ENCODE measurements around the gene AOPEP. TPM values are rescaled to one million over a fixed set of nuclear protein-coding genes. Genes with fewer than 3 reads are reported as not detected.

The AOPEP gene
- total and polyA plus RNA-seq, 10 donors, result 14.8 to 86.1 (median 51.3) TPM

DNA sequence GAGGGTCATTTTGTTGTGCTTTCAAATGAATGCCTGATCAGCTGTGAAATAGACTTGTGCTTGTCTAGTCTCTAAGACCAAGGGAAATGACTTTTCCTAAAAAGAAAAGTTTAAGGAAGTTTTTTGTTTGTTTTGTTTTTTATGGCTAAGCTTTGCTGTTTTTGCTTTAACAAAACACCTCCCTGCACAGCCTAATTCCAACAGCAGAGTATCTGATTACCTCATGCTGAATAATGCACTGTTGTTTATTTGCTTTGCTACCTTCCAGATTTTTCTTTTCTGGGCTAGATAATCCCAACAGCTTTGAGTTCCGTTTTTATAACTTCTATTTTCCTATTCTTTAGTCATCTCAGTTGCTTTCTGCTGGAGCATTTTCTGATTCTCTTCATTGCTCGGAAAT lies 95.8 kb downstream of the AOPEP start:
- H3K27me3 ChIP-seq (replicated peaks in 1 of 7), result no peaks in the 10 kb centered on the region
- H3K27ac ChIP-seq, result no peak overlapping the region
- H3K9me3 ChIP-seq, result no peaks in the 10 kb centered on the region
- no peak for DNase-seq
- intact Hi-C loops (cut with DNase I; ENCODE audit: low total_unique reads), result no loop called here
- no peak overlapping the region for H3K4me3 ChIP-seq
- TF ChIP-seq, protein P1, sequence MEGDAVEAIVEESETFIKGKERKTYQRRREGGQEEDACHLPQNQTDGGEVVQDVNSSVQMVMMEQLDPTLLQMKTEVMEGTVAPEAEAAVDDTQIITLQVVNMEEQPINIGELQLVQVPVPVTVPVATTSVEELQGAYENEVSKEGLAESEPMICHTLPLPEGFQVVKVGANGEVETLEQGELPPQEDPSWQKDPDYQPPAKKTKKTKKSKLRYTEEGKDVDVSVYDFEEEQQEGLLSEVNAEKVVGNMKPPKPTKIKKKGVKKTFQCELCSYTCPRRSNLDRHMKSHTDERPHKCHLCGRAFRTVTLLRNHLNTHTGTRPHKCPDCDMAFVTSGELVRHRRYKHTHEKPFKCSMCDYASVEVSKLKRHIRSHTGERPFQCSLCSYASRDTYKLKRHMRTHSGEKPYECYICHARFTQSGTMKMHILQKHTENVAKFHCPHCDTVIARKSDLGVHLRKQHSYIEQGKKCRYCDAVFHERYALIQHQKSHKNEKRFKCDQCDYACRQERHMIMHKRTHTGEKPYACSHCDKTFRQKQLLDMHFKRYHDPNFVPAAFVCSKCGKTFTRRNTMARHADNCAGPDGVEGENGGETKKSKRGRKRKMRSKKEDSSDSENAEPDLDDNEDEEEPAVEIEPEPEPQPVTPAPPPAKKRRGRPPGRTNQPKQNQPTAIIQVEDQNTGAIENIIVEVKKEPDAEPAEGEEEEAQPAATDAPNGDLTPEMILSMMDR (IDR thresholded peaks at IDR 0.05 in 8 of 11, conservative IDR thresholded peaks at IDR 0.05 in 3 of 11), result no peak
- TF ChIP-seq POLR2AphosphoS5 (IDR thresholded peaks at IDR 0.05) (no peak), POLR2A (IDR thresholded peaks at IDR 0.05) (no peak)
- WGBS, 5 donors, result 93 to 98% (median 95%) methylated on average over 2 of the region's 2 CpGs
- peaks cover 0 to 17% (median 0%) of the 10 kb centered on the region in 6 donors for H3K36me3 ChIP-seq
- peaks cover 0 to under 1% (median 0%) of the 10 kb centered on the region in 6 donors for H3K4me1 ChIP-seq

DNA sequence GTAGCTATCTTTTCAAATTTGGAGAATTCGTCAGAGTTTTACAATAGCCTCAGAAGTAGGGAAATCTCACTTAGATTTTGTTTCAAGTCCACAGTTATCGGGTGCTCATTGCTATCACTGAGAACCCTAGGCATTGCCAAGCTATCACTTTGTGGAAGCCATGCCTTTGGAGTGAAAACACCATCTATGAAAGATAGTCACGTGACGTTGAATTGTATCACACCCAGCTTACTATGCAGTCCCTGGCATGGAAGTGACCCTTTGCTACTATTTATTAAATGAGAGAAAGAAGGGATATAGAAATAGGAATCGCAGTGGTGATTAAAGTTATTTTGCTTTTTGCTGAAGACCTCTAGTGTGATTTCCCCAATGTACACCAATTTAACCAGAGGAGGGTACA lies 97.2 kb downstream of the AOPEP start:
- 93 to 99% (median 96%) methylated on average over 5 of the region's 5 CpGs for WGBS, 5 donors

DNA sequence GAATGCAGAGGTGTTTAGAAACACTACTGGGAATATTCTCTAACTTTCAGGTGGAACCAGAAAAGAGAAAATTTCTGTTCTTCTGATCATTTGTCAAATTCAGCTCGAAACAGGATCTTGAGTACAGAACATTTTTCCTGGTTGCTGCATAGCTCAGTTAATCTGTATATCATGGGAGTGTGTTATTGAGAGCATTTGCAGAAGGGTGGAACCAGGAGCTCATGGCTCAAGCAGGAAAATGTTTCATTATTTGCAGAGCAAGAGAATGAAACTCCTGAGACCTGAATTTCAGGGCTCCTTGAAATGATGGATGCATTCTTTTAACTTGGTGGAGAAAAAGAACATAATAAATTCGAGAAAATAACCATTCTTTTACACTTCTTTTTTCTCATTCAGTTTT lies 97.9 kb downstream of the AOPEP start:
- H3K9me3 ChIP-seq, result no peaks in the 10 kb centered on the region
- 79 to 94% (median 90%) methylated on average over 2 of the region's 2 CpGs for WGBS, 5 donors
- peaks cover 0 to 17% (median 0%) of the 10 kb centered on the region in 6 donors for H3K36me3 ChIP-seq
- H3K4me3 ChIP-seq, result no peak overlapping the region
- no peak overlapping the region for H3K27ac ChIP-seq
- DNase-seq, result no peak
- no peaks in the 10 kb centered on the region for H3K27me3 ChIP-seq (replicated peaks in 1 of 7)
- intact Hi-C loops (cut with DNase I; ENCODE audit: low total_unique reads), result no loop called here
- TF ChIP-seq POLR2A (IDR thresholded peaks at IDR 0.05) (no peak), POLR2AphosphoS5 (IDR thresholded peaks at IDR 0.05) (no peak)
- TF ChIP-seq, protein P1 (IDR thresholded peaks at IDR 0.05 in 8 of 11, conservative IDR thresholded peaks at IDR 0.05 in 3 of 11), result no peak
- H3K4me1 ChIP-seq, result peaks cover 0 to 6% (median 0%) of the 10 kb centered on the region in 6 donors

More for the DNA sequence above, 97.2 kb downstream of the AOPEP start:
- TF ChIP-seq, protein P1 (IDR thresholded peaks at IDR 0.05 in 8 of 11, conservative IDR thresholded peaks at IDR 0.05 in 3 of 11), result no peak
- TF ChIP-seq POLR2A (IDR thresholded peaks at IDR 0.05) (no peak), POLR2AphosphoS5 (IDR thresholded peaks at IDR 0.05) (no peak)
- intact Hi-C loops (cut with DNase I; ENCODE audit: low total_unique reads), result no loop called here
- DNase-seq, result no peak
- Histone ChIP-seq H3K27ac (no peak overlapping the region), H3K9me3 (no peaks in the 10 kb centered on the region), H3K27me3 (replicated peaks in 1 of 7) (no peaks in the 10 kb centered on the region), H3K4me1 (peaks cover 0 to 6% (median 0%) of the 10 kb centered on the region in 6 donors), H3K36me3 (peaks cover 0 to 17% (median 0%) of the 10 kb centered on the region in 6 donors), H3K4me3 (no peak overlapping the region)

DNA sequence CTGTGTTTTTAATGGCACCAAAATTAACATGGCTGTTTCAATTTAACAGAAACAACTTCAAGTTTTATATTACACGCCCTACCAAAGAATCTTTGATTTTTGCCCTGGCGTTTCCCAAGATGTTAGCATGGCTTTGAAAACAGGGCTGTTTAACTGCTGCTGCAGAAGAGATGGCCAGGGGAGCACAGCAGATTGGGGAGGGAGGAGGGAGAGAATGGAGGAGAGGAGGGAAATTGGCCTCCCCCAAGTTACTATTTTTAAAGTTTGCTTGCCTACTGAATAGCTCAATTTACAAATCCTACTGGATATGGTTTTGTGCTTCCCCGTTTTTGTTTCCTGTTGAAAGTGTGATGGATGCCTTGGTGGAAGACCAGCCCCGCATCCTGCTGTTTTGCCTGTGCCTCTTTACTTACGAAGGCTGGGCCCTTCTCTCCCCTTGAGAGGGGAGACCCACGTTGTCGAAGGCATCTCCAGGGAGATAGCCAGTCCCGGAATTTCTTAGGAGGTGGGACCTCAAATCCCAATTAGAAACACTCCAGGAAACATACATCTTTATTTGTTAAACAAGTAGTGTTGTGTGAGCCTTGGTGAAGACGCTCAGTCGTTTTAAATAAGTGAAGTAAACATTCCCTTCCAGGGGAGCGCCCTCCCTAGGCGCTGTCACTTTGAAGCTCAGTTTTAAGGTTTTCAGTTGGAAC lies 98.6 kb downstream of the AOPEP start:
- Histone ChIP-seq H3K4me1 (peaks cover 0 to 6% (median 0%) of the 10 kb centered on the region in 6 donors), H3K27me3 (replicated peaks in 1 of 7) (no peaks in the 10 kb centered on the region), H3K27ac (no peak overlapping the region), H3K9me3 (no peaks in the 10 kb centered on the region), H3K36me3 (peaks cover 0 to 17% (median 0%) of the 10 kb centered on the region in 6 donors), H3K4me3 (no peak overlapping the region)
- 78 to 87% (median 83%) methylated on average over 12 of the region's 12 CpGs for WGBS, 5 donors
- no peak for TF ChIP-seq POLR2AphosphoS5 (IDR thresholded peaks at IDR 0.05)
- TF ChIP-seq, protein P1 (IDR thresholded peaks at IDR 0.05 in 8 of 11, conservative IDR thresholded peaks at IDR 0.05 in 3 of 11), result no peak
- no peak for TF ChIP-seq POLR2A (IDR thresholded peaks at IDR 0.05)
- intact Hi-C loops (cut with DNase I; ENCODE audit: low total_unique reads), result no loop called here
- no peak for DNase-seq

Measured in spleen (tissue), 11 donors.